ENCODE data around the gene TRHDE. TPM values are rescaled to one million over a fixed set of nuclear protein-coding genes. Genes with fewer than 3 reads are reported as not detected.

TRHDE gene
- total and polyA plus RNA-seq, 9 of the 15 experiments (the other 6 are each of a cell fraction or from before 2014, with no cell fraction given): 0.03 to 0.29 (median 0.09) TPM

- in situ Hi-C loops (cut with MboI): no loop called here
- POLR2A ChIA-PET: no interaction called here
- TF ChIP-seq ZNF174 (CRISPR knock-in tag; IDR thresholded peaks at IDR 0.05) (no peak), FOXP1 (CRISPR knock-in tag; IDR thresholded peaks at IDR 0.05) (no peak), CHCHD3 (CRISPR knock-in tag; IDR thresholded peaks at IDR 0.05) (no peak), NCOR1 (IDR thresholded peaks at IDR 0.05) (peak; percentile 48), EP300 (IDR thresholded peaks at IDR 0.05; ENCODE audit: low read length) (peak; percentile 46; the same call in 1 of the 2 replicates), TRIM24 (IDR thresholded peaks at IDR 0.05) (peak; percentile 19 to 51; a peak in 1 of 4 replicates), ERF (CRISPR knock-in tag; IDR thresholded peaks at IDR 0.05) (no peak), POLR2AphosphoS5 (IDR thresholded peaks at IDR 0.05; ENCODE audit: control insufficient read depth, insufficient read depth, low read depth, low read length) (no peak), ATF1 (CRISPR knock-in tag; IDR thresholded peaks at IDR 0.05) (no peak), ATF1 (tag; IDR thresholded peaks at IDR 0.05) (peak; percentile 34), SOX6 (IDR thresholded peaks at IDR 0.05) (0 out of 2 replicates have a peak, but pooled peaks have one; percentile 48), ZFP30 (CRISPR knock-in tag; IDR thresholded peaks at IDR 0.05; ENCODE audit: borderline replicate concordance) (no peak), CBFA2T3 (IDR thresholded peaks at IDR 0.05) (peak; percentile 87), MITF (IDR thresholded peaks at IDR 0.05) (no peak), ZNF232 (CRISPR knock-in tag; IDR thresholded peaks at IDR 0.05) (no peak), ZBED1 (IDR thresholded peaks at IDR 0.05) (no peak), ARID1B (IDR thresholded peaks at IDR 0.05) (peak; percentile 58), USF2 (CRISPR knock-in tag; IDR thresholded peaks at IDR 0.05) (no peak), TAL1 (IDR thresholded peaks at IDR 0.05) (peak; percentile 63), E2F3 (CRISPR knock-in tag; IDR thresholded peaks at IDR 0.05) (no peak), CBX2 (IDR thresholded peaks at IDR 0.05; ENCODE audit: insufficient read depth, low read length, poor library complexity, severe bottlenecking) (no peak), NFATC3 (IDR thresholded peaks at IDR 0.05) (no peak)
- TF ChIP-seq, protein P1, sequence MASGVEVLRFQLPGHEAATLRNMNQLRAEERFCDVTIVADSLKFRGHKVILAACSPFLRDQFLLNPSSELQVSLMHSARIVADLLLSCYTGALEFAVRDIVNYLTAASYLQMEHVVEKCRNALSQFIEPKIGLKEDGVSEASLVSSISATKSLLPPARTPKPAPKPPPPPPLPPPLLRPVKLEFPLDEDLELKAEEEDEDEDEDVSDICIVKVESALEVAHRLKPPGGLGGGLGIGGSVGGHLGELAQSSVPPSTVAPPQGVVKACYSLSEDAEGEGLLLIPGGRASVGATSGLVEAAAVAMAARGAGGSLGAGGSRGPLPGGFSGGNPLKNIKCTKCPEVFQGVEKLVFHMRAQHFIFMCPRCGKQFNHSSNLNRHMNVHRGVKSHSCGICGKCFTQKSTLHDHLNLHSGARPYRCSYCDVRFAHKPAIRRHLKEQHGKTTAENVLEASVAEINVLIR (CRISPR knock-in tag; IDR thresholded peaks at IDR 0.05): peak; percentile 62
Observed at GRCh38 chr12:72465940-72466630, 193.9 kb downstream of the TRHDE start.

More at GRCh38 chr12:72465940-72466630, 193.9 kb downstream of the TRHDE start:
- H3K27me3 ChIP-seq (ENCODE audit: control insufficient read depth in 2 of 2, insufficient read depth in 2 of 2, low read length in 2 of 2): no peaks in the 10 kb centered on the region
- no TSS peak for BruUV-seq (replicated peaks)
- DNase-seq (ENCODE audit: extremely low read depth in 1 of 4, low spot score in 3 of 4): peak in 1 of 4 experiments; percentile 33
- no peak overlapping the region for H2AFZ ChIP-seq (ENCODE audit: low read depth, low read length)
- no peaks in the 10 kb centered on the region for H3K79me2 ChIP-seq (ENCODE audit: control insufficient read depth, insufficient read depth, low read length)
- no peaks in the 10 kb centered on the region for H3K9me1 ChIP-seq (ENCODE audit: control insufficient read depth, insufficient read depth, low read length)
- intact Hi-C loops (cut with micrococcal nuclease): no loop called here
- no peaks in the 10 kb centered on the region for H3K4me1 ChIP-seq (replicated peaks in 1 of 2; ENCODE audit: control insufficient read depth in 2 of 2, insufficient read depth in 2 of 2, low read length in 2 of 2)
- WGBS (ENCODE audit: insufficient coverage, low coverage, missing lambda C conversion rate): 1% methylated on average over 5 of the region's 5 CpGs
- ATAC-seq: peak; percentile 26; the same call in 1 of the 3 replicates
- no peak overlapping the region for H3K4me2 ChIP-seq (ENCODE audit: insufficient read depth, low read length)
- CTCF ChIA-PET (ENCODE audit: low intra/inter-chr PET ratio): no interaction called here
- H3K27ac ChIP-seq (ENCODE audit: extremely low read depth, low read depth, low read length): no peak overlapping the region; the same call in 2 of the 3 replicates
- H3K36me3 ChIP-seq (ENCODE audit: control insufficient read depth, insufficient read depth, low read length): no peaks in the 10 kb centered on the region
- no peak overlapping the region for H3K9ac ChIP-seq (ENCODE audit: insufficient read depth in 1 of 2, low read depth in 2 of 2, low read length in 2 of 2)
- H3K9me3 ChIP-seq (replicated peaks; ENCODE audit: control insufficient read depth, insufficient read depth, low read depth, low read length): no peaks in the 10 kb centered on the region
- H4K20me1 ChIP-seq (replicated peaks; ENCODE audit: control insufficient read depth, insufficient read depth, low read length): no peaks in the 10 kb centered on the region
- no peak for FAIRE-seq
- no peak overlapping the region for H3K4me3 ChIP-seq
